NCI-H460 (cell line): ENCODE measurements around the gene KRABD2.
"Not testable (repeated sequence)": the region's sequence is repeated elsewhere in the genome, so short reads cannot be mapped to it uniquely, and the experiment has no call there.

Source experiments
- DNase-seq: peaks from one replicate; pipeline ENCODE4 v3.0.0-alpha.2; 2016; ENCODE audit warnings: low read depth; ENCODE audit errors: extremely low read depth

The KRABD2 gene

DNA sequence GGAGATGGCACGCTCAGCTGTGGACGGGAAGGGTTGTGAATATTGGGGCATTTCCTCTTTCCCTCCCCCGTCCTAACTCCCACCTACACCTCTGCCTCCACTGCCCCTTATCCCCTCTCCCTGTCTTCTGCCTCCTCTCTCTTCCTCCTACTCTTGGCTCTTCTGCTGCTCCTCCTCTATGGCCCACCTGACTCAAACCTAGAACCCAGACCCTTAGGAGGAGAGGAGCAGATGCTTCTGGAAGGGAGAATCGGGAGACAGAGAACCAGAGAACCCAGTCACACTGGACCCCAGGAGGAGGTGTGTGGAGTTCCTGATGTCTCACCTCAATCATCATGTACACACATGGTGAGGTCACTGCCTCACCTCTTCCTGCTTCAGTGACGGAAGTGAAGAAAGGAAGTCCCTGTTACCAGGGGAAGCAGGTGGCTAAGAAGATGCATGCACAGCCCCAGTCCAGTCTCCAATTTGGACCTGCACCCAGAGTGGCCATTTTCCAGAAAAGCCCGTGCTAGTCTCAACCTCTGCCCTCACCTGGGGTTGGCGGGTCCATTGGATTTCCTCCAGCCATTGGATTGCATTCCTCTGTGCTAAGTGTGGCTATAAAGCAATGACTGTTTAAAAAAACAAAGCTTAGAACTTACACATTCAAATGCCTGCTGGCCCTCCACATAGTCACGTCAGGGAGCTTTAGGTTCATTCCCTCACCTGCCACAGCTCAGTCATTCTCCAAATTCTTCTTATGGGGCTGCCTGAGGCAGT lies 17.1 kb upstream of the KRABD2 start:
- DNase-seq = no peak

DNA sequence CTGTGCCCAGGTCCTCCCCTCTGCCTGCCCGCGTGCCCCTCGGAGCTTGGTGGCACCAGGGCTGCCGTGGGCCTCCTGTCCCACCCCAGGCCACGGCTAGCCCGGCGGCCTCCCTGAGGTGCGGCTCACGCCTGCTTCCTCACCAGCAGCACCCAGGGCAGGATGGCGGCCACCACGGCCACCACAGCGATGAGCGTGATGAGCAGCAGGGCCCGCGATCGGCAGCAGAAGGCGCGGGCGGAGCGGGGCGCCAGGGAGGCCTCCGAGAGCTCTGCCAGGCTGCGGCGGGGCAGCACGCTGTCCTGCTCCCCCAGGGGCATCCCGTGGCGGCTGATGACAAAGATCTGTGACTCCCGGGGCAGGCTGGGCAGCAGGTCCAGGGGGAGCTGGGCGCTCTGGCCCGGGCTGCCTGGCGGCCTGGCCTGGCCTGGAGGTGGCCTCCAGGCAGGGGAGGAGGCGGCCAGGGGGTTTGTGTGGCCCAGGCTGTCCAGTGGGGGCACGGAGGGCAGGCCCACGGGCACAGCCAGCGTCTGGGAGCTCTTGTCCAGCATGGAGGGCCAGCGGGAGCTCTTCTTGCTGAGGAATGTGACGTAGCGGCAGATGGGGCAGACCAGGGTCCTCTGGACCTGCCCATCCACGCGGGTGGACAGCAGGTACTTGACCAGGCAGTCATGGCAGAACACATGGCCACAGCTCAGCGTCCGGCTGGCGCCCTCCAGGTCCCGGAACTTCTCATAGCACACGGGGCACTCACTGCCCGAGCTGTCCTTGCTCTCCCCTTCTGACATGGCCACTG lies 16.4 kb upstream of the KRABD2 start:
- no peak for DNase-seq

DNA sequence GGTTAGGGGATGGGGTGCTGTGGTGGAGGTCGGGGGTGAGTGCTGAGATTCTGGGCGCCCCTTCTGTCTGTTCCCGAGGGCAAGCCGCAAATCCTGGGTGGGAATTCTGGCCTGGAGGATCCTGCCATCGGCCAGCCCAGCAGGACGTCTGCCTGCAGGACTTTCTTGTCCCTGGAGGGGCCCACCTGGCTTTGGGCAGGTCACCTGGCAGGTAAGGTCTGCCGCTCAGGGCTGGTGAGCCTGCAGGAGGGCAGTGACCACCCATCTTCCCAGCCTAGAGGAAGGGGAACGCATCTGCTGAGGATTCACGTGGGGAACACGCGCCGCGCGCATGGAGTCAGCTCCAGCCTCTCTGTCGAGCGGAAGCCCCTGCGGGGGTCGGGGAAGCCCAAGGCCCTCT lies 15.8 kb upstream of the KRABD2 start:
- DNase-seq = no peak

DNA sequence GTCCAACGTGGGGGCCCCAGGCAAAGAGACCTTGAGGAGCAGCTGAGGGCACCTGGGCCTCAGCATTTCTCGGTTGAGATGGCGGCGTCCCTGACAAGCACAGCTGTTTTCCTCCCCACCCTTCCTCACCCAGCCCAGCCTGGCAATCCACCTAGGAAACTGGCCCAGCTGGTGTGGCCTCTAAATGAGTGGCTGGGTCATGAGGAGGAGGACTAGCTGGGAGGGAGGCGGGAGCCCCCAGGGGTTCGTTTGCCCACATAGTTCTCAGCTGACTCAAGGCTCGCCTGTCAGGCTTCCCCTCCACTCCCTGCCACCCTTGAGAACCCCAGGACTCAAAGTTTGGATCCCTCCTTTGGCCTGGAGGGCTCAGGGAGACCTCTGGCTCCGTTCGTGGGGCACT lies 15.2 kb upstream of the KRABD2 start:
- DNase-seq = no peak

DNA sequence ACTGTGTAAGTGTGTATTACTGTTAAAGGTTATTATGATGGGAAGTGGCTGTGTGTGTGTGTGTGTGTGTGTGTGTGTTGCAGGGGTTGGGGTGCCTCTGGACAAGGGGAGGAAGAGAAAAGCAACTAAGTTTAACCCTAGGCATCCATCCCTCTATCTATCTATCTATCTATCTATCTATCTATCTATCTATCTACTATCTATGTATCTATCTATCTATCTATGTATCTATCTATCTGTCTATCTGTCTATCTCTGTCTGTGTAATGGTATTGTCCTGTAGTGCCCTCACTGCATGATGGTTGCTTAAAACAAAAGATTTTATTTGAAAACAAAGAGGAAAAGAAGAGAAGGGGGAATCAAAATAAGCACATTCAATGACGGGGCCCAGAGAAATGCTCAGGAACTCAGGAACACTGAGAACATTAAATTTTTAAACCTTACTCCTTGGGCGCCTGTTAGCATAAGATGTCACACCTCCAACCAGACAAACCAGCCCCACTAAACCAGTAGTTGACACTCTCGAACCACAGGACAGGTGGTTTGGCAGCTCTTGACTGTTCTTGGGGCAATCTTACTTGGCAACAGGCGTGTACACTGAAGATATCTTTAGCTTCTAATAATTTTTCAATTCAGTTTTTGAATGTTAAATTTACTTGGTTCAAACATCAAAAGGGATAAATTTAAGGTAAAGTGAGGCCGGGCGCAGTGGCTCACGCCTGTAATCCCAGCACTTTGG lies 11.6 kb upstream of the KRABD2 start:
- DNase-seq = no peak

DNA sequence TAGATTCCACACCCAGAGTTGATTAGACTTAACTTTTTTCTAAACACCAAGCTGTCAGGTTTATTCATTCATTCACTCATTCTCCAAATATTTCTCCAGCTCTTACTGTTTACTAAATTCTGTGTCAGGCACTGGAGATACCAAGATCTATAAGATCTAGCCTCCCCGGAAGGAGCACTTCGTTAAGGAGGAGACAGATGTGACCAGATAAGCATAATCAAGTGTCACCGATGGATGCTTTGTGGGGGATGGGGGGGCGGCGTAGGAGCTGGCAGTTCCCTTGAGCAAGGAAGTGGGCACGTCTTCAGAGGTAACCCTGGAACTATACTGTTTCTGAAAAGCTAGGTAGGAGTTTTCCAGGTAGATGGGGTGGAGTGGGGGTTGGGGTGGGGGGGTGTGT lies 10.3 kb upstream of the KRABD2 start:
- no peak for DNase-seq

DNA sequence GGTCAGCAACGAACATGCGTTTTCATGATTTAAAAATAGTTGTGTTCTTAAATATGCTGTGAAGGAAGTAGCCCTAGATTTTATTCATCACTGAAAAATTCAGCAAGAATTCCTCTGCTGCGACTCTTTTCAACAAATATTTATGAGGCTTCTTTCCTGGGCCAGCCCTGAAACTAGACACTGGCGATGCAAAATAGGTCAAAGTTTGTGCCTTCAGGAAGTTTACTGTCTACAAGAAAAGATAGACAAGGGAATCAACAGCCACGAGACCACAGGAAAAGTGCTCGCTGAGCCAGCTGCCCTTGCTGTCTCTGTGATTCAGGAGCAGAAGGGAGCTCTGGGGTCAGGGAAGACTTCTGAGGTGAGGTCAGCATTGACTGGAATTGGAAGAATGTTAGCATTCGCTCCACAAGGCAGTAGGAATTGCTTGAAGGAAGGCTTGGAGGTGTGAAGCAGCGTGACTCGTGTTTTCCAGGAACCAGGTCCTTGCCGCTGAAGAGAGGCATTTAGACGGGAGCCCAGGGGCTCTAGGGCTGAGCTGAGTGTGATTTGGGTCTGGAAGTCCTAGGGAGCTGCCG lies 8.4 kb upstream of the KRABD2 start:
- no peak for DNase-seq

DNA sequence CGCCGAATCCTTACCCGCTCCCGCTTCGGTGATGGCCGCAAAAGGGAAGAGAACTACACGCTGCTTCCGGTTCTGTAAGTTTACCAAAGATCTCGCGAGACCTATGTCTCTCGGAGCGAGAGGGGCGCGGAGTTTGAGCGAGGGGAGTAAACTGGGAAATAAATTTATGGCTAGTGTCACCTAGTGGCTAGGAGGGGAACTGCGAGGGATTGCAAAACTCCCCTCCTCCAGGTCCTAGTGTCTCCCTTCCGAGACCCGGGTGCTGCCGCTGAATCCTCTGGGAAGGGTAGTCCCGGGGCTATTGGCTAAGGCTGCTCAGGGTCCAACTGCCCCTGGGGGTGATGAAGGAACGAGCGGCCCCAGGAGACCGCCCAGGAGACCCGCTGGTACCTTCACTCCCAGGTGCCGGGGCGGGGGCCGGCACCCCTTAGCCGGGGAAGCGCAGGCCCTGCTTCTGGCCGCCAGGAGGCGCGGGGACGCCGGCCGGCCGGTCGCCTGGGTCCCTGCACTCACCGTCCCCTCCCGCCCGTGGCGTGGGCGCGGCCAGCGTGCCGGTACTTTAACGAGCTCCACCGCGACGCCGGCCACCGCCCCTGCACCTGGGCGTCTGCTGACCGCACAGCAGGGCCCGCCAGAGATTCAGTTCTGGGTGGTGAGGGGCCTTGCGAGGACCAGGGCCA lies 6.8 kb upstream of the KRABD2 start, which contains the start of gene RPL26:
TSS of gene RPL26 (minus strand) at position 51 of the 680 bp plus-strand sequence. CDS start 883 bp downstream, outside the sequence.
- peak; percentile 99 for DNase-seq

DNA sequence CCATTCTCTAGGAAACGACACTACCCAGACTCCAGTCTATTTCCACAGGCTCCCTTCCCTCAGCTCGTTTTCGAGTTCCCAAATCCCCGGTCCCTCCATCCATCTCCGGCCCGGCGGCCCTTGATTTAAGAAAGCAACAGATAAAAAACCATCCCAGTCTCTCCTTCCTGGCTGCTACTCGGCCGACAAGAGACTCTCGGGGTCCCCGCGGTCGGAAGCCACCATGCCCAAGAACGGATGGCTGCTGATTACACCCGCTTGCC lies 6.3 kb upstream of the KRABD2 start:
- no peak for DNase-seq

DNA sequence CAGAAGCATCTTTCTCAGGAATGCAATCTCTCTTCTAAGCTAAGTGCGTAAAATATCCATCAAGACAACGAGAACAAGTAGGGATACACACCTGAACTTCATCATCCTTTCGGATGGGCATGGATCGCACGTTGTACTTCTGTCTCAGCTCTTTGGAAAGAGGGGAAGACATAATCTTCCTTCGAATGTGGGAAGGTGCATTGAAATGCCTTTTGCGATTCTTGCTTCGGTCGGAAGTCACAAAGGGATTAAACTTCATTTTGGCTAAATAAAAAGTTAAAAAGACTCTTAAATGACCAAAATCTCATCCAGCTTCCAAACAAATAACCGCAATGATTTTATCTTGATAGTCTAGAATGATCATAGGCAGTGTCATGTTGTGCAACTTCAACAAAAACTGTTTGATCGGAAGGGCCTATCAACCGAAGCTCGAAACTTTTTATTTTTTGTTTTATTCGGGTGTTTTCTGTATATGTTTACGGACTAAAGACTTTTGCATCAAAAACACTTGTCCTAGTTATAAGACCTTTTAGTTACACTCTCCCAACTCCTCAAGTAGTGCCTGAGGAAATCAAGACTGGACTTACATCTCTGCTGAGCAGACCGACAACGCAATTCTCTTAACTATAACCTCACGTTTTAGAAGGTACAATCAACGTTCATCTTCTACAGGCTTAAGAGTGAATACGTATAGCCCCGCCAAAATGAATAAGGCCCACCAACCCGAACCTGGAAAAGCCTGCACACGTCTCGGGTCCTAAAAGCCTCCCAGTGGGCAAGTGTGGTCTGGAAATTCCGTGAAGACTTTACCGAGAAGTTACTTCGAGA lies 5.8 kb upstream of the KRABD2 start:
- no peak for DNase-seq

DNA sequence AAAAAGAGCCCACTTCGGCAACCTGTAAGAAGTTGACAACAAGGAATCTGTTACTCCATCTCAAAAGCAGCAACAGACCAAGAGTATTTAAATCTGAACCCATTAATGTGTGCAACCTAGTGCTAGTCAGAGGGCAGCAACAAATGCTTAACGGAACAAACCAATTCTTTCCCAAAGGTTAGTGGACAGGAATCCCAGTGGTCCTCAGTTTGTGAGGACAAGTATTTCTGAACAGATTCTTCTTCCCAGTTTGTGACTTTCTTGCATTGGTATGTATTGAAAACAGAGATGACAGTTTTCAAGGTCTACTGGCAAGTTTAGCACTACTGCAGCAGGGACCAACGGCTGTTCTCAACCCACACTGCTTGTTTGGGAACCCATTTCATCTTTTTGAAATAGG lies 3.5 kb upstream of the KRABD2 start:
- DNase-seq = no peak

DNA sequence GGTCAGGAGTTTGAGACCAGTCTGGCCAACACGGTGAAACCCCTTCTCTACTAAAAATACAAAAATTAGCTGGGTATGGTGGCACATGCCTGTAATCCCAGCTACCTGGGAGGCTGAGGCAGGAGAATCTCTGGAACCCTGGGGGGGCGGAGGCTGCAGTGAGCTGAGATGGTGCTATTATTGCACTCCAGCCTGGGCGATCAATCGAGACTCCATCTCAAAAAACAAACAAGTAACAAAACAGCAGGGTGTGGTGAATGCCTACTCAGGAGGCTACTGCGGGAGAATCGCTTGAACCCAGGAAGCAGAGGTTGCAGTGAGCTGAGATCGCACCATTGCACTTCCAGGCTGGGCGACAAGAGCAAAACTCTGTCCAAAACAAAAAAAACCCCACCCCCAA lies 1.6 kb upstream of the KRABD2 start:
- DNase-seq = not testable (repeated sequence)

DNA sequence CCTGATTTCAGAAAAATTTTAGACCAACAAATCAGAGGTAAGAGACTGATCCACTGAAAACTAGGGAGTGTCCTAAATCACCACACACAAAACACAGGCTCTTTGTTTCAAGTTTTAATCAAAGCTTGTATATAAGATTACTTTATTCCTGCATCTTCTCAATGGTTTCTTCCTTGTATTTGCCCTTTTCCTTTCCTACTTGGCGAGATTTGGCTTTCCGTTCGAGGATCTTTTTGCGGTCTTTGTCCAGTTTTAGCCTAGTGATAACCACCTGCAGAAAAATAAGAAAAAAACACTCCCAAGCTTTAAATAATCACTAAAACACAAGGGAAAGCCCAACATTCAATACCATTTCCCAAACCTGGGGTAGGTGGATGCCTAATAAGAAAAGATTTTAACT lies 918 bp upstream of the KRABD2 start:
- no peak for DNase-seq

DNA sequence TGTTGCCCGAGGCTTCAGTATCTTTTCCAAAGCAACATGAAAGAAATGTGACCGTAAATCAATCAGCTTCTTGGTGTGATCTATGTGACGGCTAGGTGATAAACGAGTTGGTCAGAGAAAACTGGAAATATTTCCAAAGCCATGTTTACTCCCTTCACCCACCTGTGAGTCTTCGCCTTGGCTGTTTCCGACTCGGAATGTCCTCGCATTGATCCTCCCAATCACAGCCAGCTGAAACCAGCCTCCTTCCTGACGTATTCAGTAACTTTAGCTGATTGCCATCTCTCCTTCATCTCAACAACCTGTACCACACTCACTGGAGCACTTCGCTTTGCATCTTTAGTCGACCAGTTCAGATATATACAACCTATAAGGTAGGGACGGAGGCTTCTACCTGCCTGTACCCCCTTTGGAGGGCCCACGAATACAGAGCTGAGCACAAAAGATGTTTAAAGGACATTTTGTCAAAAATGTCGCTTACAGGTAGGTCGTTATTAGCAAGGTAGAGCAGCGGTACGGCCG lies 705 bp downstream of the KRABD2 start:
- DNase-seq = no peak

DNA sequence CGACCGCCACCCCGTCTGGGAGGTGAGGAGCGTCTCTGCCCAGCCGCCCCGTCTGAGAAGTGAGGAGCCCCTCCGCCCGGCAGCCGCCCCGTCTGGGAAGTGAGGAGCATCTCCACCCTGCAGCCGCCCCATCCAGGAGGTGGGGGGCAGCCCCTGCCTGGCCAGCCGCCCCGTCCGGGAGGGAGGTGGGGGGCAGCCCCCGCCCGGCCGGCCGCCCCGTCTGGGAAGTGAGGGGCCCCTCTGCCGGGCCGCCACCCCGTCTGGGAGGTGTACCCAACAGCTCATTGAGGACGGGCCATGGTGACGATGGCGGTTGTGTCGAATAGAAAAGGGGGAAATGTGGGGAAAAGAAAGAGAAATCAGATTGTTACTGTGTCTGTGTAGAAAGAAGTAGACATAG lies 2.6 kb downstream of the KRABD2 start:
- not testable (repeated sequence) for DNase-seq

DNA sequence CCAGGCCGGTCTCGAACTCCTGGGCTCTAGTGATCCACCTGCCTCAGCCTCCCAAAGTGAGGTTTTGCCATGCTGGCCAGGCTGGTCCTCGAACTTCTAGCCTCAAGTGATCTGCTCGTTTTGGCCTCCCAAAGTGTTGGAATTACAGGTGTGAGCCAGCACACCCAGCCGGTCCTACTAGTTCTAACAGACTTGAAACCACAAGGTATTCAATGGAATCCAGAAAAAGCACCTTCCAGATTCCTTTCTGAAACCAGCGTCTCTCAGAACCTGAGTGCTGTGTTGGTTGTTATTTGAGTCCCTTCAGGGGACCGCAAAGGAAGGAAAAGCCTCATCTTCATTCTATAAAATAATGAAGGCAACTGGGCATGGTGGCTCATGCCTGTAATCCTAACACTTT lies 4.1 kb downstream of the KRABD2 start:
- no peak for DNase-seq

DNA sequence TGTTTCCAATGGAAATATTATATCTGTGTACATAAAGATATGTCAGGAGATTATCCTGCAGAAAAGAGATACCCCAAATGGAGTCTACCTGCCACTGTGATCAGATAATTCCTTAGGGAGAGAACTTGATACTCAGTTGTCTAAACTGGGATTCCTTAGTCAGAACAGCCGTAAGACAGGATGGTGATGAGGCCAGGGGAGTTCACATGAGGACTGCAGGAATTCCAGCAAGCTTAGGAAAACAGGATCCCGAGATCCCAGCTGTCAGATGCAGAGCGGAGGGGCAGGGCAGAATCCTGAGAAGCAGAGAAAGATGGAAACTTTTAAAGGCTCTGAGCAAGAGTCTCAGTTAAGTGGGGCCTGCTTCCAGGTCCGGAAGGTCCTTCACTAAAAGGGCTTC lies 4.7 kb downstream of the KRABD2 start:
- no peak for DNase-seq

DNA sequence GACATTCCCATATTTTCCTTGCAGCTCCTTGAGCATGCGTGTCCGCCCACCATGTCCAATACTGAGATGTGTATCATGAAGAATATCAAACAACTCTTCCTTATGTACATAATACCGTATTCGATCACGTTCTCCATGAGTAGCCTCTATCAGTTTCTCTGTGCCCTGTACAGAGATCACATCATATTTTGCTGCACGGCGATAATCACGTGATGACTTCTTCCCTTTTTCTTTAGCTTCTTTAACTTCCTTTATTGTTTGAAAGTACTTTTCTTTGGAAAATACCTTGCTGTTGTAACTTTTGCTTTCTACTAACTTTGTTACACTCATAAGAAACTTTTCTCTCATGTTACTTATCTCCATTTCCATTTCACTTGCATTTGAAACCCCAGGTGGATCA lies 6.6 kb downstream of the KRABD2 start:
- DNase-seq = no peak

DNA sequence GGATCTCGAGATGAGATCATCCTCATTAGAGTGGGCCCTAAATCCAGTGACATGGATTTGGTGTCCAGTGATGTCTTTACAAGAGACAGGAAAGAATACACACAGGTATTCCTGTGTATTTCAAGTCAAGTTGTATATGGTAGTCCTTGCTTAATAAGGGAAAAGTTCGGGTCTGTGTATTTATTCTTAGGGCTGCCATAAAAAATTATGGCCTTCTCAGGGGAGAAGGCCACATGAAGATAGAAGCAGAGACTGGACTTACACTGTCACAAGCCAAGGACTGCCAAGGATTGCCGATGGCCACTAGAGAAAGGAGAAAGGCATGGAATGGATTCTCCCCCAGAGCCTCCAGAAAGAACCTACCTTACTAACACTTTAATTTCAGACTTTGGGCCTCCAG lies 8.3 kb downstream of the KRABD2 start:
- DNase-seq = no peak

DNA sequence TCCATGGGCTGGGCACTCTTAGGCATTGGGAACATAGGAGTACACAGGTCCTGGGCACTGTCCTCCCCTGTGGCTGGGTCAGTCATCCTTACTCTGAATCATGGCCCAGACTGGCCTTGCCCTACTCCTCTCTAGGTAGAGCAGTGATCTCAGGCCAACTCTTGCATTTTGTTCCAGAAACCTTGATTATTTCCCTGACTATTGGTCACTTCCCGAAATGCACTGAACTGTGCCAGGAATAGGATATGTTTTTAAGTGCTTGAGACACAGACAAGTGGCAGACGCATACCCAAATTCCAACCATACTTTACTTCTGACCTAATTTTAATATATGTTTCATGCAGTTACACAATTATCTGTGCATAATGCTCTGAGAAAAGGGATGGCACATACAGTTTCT lies 10.3 kb downstream of the KRABD2 start:
- no peak for DNase-seq
